Central memory CD8-positive, alpha-beta T cell (primary cell): ENCODE measurements around the gene FOXA1.

ENCODE experiments used
- ATAC-seq: fragments of 150-1000 bp; cut with Tn5 transposase; replicated peaks from 2 replicates; pipeline ENCODE4 v1.10.0; 2022; ENCODE audit warnings: mild to moderate bottlenecking, moderate FRiP score, moderate number of reproducible peaks; ENCODE audit not compliant: poor library complexity, severe bottlenecking; ENCODE audit errors: extremely low read depth
- DNase-seq, 2 donors: peaks; one replicate each; pipeline ENCODE4 v3.0.0; 2021; ENCODE audit warnings: low spot score in 2 of 2
- H3K27ac Mint-ChIP-seq: one replicate; pipeline ENCODE4 v1.8.0; 2022; ENCODE audit warnings: low read depth, mild to moderate bottlenecking, moderate library complexity, mixed read lengths
- H3K27me3 Mint-ChIP-seq: one replicate; pipeline ENCODE4 v1.8.0; 2022; ENCODE audit warnings: mixed read lengths
- H3K36me3 Mint-ChIP-seq: one replicate; pipeline ENCODE4 v1.8.0; 2022; ENCODE audit warnings: mild to moderate bottlenecking, moderate library complexity, mixed read lengths; ENCODE audit not compliant: insufficient read depth
- H3K4me1 Mint-ChIP-seq: one replicate; pipeline ENCODE4 v1.8.0; 2022; ENCODE audit warnings: mixed read lengths
- H3K4me3 Mint-ChIP-seq: one replicate; pipeline ENCODE4 v1.8.0; 2022; ENCODE audit warnings: mild to moderate bottlenecking, moderate library complexity, mixed read lengths
- H3K9me3 Mint-ChIP-seq: one replicate; pipeline ENCODE4 v1.8.0; 2022; ENCODE audit warnings: mixed read lengths

FOXA1 gene

GRCh38 chr14:37551119-37551518 is 43.9 kb downstream of the FOXA1 start:
- ATAC-seq: no peak
- H3K27me3 Mint-ChIP-seq: no peaks in the 10 kb centered on the region
- H3K36me3 Mint-ChIP-seq: no peaks in the 10 kb centered on the region
- no peaks in the 10 kb centered on the region for H3K4me1 Mint-ChIP-seq
- no peak for DNase-seq
- no peak overlapping the region for H3K27ac Mint-ChIP-seq
- H3K9me3 Mint-ChIP-seq: peaks cover 11% of the 10 kb centered on the region
- no peak overlapping the region for H3K4me3 Mint-ChIP-seq

DNA sequence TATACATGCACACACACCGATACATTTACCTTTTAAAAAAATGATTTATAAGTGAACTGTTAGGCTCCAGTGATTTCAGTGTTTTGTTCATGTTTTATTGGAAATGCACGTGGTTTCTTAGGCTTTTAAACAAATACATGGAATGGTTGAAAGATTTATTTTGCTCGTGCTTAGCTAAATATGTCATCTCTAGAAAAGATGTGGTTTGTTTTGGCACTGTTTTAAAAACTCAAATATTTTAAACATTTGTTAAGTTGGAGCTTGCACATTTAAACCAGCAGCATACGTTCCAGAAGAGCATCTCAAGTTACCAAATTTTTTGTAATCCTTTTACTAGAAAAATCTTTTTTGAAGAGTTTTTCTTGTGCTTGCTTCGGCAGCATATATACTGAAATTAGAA is 44.5 kb downstream of the FOXA1 start:
- ATAC-seq: no peak
- Mint-ChIP-seq H3K4me1 (no peaks in the 10 kb centered on the region), H3K27me3 (no peaks in the 10 kb centered on the region), H3K4me3 (no peak overlapping the region), H3K9me3 (peaks cover 11% of the 10 kb centered on the region), H3K36me3 (no peaks in the 10 kb centered on the region), H3K27ac (no peak overlapping the region)
- no peak for DNase-seq

DNA sequence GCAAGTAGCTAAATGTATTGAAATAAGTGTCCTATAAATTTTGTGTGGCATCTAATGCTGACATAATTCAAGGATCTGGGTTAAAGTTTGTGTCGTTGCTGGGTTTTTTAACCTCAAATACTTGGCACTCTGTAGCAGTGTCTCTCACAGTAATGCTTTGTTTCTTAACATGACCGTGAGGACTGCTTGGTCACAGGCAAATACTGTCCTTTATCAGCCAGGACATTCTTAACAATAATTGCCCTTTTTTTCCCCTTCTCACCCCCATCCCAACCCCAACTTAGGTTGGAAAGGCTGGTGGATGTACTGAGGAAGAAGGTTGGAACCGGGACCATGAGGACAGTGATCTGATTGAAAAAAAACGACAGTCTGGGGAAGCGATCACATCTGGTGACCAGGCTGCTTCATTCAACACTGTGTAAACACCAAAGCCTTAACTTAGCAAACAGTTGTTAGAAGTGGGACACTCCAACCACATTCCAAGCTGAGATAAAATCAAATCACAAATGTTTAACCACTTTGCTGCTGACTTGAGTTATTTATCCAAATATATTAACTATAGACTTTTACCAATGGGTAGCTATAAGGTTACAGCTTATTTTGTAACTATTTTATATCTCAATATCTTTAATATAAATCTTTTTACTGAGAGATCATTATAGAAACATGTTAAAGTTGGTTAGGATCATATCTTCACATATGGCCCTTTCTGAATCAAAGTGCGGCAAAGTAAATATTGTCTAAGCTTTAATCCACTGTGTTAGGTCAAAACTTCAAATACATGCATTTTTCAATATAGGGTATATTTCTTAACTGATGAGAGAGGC is 48.2 kb downstream of the FOXA1 start:
- ATAC-seq (no peak), DNase-seq (no peak)
- no peak overlapping the region for H3K27ac Mint-ChIP-seq
- H3K4me1 Mint-ChIP-seq: no peaks in the 10 kb centered on the region
- no peaks in the 10 kb centered on the region for H3K36me3 Mint-ChIP-seq
- no peak overlapping the region for H3K4me3 Mint-ChIP-seq
- H3K27me3 Mint-ChIP-seq: no peaks in the 10 kb centered on the region
- H3K9me3 Mint-ChIP-seq: no peaks in the 10 kb centered on the region

DNA sequence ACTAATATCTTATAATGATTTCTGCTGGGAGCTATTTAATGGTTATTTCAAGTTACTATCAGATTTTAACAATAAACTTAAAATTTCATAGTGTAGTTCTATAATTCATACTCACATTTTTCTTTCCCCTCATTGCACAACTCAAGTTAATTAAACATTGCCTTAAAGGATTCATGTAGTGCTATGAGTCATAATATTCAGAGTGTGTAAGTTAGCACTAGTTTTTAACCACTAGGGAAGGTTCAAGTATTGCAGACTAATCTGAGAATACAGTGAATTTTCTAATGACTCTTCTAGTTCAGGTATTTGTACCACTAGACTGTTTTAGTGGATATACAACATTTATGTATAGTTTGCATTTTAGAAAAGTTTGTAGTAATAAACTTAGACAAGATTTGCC is 49.9 kb downstream of the FOXA1 start:
- Mint-ChIP-seq H3K4me1 (no peaks in the 10 kb centered on the region), H3K27ac (no peak overlapping the region), H3K36me3 (no peaks in the 10 kb centered on the region), H3K4me3 (no peak overlapping the region), H3K27me3 (no peaks in the 10 kb centered on the region), H3K9me3 (no peaks in the 10 kb centered on the region)
- no peak for DNase-seq
- no peak for ATAC-seq

- Mint-ChIP-seq H3K27me3 (no peaks in the 10 kb centered on the region), H3K36me3 (no peaks in the 10 kb centered on the region), H3K4me1 (no peaks in the 10 kb centered on the region), H3K9me3 (no peaks in the 10 kb centered on the region), H3K4me3 (no peak overlapping the region), H3K27ac (no peak overlapping the region)
- DNase-seq (no peak), ATAC-seq (no peak)
Observed at GRCh38 chr14:37544407-37544806, 50.6 kb downstream of the FOXA1 start.

DNA sequence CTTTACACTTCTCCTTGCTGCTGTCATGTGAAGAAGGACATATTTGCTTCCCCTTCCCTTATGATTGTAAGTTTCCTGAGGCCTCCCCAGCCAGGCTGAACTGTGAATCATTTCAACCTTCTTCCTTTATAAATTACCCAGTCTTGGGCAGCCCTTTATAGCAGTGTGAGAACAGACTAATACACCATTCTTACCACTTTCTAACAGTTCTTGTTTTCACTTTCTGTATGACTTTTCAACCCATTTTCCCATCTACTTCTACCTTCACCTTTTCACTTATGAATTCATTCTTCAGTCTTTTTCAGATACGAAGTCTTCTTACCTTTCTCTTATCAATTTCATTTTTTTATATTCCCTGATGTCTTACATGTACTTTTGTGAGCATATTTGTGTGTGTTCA is 55.1 kb downstream of the FOXA1 start:
- no peak overlapping the region for H3K4me3 Mint-ChIP-seq
- no peaks in the 10 kb centered on the region for H3K9me3 Mint-ChIP-seq
- H3K27me3 Mint-ChIP-seq: no peaks in the 10 kb centered on the region
- no peaks in the 10 kb centered on the region for H3K36me3 Mint-ChIP-seq
- ATAC-seq (no peak), DNase-seq (no peak)
- H3K27ac Mint-ChIP-seq: no peak overlapping the region
- no peaks in the 10 kb centered on the region for H3K4me1 Mint-ChIP-seq
